Fibroblast of pulmonary artery (primary cell): ENCODE results near the gene CENPC.
"Not testable (repeated sequence)": the region's sequence is repeated elsewhere in the genome, so short reads cannot be mapped to it uniquely, and the experiment has no call there.

ENCODE experiments used
- DNase-seq: peaks from one replicate; pipeline ENCODE4 v3.0.0-alpha.2; 2010; ENCODE audit warnings: low read depth
- H3K4me3 ChIP-seq: replicated peaks from 2 replicates; pipeline ENCODE4 v1.5.1; 2011; ENCODE audit warnings: low read depth, mild to moderate bottlenecking, control low read depth, low read length, moderate library complexity
- CTCF ChIP-seq: IDR thresholded peaks from 2 replicates; pipeline ENCODE4 v1.5.1; 2011; ENCODE audit warnings: mild to moderate bottlenecking, control low read depth, low read length, inconsistent platforms; ENCODE audit errors: missing control alignments

The CENPC gene

DNA sequence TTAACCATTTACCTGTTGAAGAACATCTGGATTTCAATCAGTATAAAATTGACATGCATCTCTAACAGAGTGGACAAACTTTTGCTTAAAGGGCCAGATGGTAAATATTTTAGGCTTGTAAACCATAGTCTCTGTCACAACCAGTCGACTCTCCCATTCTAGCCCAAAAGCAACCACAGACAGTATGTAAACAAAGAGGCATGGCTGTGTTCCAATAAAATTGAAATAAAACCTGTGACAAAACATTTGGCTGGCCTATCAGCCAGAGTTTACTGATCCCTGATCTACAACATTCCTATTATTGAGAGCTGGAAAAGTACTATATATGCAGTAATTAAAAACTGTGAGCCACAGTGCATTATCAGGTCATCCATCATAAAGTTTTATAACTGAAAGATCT, 3.2 kb downstream of the CENPC start:
- no peak for DNase-seq
- no peak for TF ChIP-seq CTCF
- no peak overlapping the region for H3K4me3 ChIP-seq

GRCh38 chr4:67539830-67540229, 5.5 kb downstream of the CENPC start:
- no peak for TF ChIP-seq CTCF
- DNase-seq = no peak
- H3K4me3 ChIP-seq = no peak overlapping the region

DNA sequence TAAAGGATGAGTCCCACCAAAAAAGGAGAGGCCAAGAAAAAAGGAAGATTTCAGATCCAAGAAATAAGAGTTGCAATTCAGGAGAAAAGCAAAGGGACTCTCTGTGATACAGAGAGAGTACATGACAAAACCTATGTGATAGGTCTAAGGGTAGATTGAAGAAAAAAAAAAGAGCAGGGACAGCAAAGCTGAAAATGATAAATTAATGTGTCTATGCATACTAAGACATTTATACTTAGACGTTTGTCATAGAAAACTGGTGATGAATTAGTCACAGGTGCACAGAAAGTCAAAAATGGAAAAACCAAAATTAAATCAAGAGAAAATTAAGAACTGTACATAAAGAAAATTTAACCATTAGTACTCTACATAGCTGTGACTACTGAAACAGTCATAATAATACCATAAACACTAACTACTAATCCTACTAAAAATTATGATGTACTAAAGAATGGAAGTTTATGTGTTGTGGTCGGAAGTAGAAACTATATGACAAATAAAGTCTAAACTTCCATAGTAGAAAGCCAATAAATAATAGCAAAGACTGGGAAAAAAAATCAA, 9.9 kb downstream of the CENPC start:
- no peak for DNase-seq
- no peak overlapping the region for H3K4me3 ChIP-seq
- TF ChIP-seq CTCF = no peak

GRCh38 chr4:67533112-67533511, 12.2 kb downstream of the CENPC start:
- TF ChIP-seq CTCF = no peak
- no peak overlapping the region for H3K4me3 ChIP-seq
- DNase-seq = no peak

DNA sequence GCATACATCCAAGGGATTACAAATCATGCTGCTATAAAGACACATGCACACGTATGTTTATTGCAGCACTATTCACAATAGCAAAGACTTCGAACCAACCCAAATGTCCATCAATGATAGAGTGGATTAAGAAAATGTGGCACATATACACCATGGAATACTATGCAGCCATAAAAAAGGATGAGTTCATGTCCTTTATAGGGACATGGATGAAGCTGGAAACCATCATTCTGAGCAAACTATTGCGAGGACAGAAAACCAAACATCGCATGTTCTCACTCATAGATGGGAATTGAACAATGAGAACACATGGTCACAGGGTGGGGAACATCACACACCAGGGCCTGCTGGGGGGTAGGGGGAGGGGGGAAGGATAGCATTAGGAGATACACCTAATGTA, 12.9 kb downstream of the CENPC start:
- DNase-seq = peak; percentile 29
- not testable (repeated sequence) for H3K4me3 ChIP-seq

DNA sequence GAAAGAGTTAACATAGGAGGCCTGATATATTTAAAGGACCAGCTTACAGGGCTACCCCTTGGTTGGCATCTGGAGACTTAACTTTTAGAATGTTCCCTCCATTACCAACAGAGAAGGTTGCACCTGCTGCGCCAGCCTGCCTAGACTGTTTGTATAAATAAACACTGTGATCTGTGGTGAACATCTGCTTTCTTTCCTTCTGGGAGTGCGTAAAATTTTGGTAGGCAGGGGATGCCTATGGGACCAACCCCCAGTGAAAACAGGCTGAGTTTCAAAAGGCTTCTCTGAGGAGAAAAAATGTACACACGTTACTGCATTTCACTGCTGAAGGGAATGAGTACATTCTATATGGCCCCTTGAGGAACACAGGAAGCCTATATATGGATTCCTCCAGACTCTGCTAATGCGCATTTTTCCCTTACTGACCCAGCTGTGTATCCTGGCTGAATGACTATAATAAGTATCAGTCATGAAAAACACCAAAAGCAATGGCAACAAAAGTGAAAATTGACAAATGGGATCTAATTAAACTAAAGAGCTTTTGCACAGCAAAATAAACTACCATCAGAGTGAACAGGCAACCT, 13.8 kb downstream of the CENPC start:
- H3K4me3 ChIP-seq = no peak overlapping the region
- TF ChIP-seq CTCF = no peak
- DNase-seq = no peak

DNA sequence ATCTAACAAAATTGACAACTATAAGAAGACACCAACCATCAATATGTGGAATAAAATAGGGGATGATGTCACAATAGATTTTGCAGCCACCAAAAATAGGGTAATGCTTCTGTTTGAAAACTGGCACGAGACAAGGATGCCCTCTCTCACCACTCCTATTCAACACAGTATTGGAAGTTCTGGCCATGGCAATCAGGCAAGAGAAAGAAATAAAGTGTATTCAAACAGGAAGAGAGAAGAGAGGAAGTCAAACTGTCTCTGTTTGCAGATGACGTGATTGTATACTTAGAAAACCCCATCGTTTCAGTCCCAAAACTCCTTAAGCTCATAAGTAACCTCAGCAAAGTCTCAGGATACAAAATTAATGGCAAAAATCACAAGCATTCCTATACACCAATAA, 21.2 kb downstream of the CENPC start:
- not testable (repeated sequence) for DNase-seq

GRCh38 chr4:67522851-67523671, 22.2 kb downstream of the CENPC start:
- no peak overlapping the region for H3K4me3 ChIP-seq
- peak; percentile 93 for DNase-seq
- TF ChIP-seq CTCF = no peak

More for the DNA sequence above, 21.2 kb downstream of the CENPC start:
- H3K4me3 ChIP-seq = not testable (repeated sequence)
